ENCODE measurements around the gene PHF1. TPM values are rescaled to one million over a fixed set of nuclear protein-coding genes. Genes with fewer than 3 reads are reported as not detected.
A peak's percentile ranks its signal among the peaks of the same experiment; 100 is the strongest.

Gene PHF1
- total and polyA plus RNA-seq, 10 donors: 83.0 to 181 (median 105) TPM

GRCh38 chr6:33425668-33426577, 15.1 kb downstream of the PHF1 start:
- Histone ChIP-seq H3K27me3 (replicated peaks in 1 of 7) (no peaks in the 10 kb centered on the region), H3K36me3 (no peaks in the 10 kb centered on the region), H3K9me3 (no peaks in the 10 kb centered on the region), H3K27ac (peak overlapping the region; percentile 73 to 96 (median 90)), H3K4me1 (peaks cover 24 to 64% (median 56%) of the 10 kb centered on the region in 6 donors), H3K4me3 (peak overlapping the region; percentile 49 to 87 (median 59))
- peak; percentile 89 to 91 (median 90) for TF ChIP-seq POLR2AphosphoS5 (IDR thresholded peaks at IDR 0.05)
- TF ChIP-seq CTCF (IDR thresholded peaks at IDR 0.05 in 8 of 11, conservative IDR thresholded peaks at IDR 0.05 in 3 of 11): peak; percentile 7 to 76 (median 51)
- TF ChIP-seq POLR2A (IDR thresholded peaks at IDR 0.05): peak in 2 of 3 donors; percentile 19 to 21
- intact Hi-C loops (cut with DNase I; ENCODE audit: low total_unique reads): no loop called here
- DNase-seq: peak; percentile 95
- WGBS, 5 donors: 1 to 3% (median 1%) methylated on average over 27 to 43 of the region's 43 CpGs

- H3K27me3 ChIP-seq (replicated peaks in 1 of 7): no peaks in the 10 kb centered on the region
- intact Hi-C loops (cut with DNase I; ENCODE audit: low total_unique reads): no loop called here
- no peaks in the 10 kb centered on the region for H3K9me3 ChIP-seq
- 2 to 7% (median 5%) methylated on average over 12 of the region's 12 CpGs for WGBS, 5 donors
- H3K4me1 ChIP-seq: peaks cover 33 to 73% (median 66%) of the 10 kb centered on the region in 6 donors
- H3K27ac ChIP-seq: peak overlapping the region; percentile 73 to 96 (median 90)
- H3K36me3 ChIP-seq: no peaks in the 10 kb centered on the region
- peak overlapping the region; percentile 49 to 87 (median 59) for H3K4me3 ChIP-seq
- TF ChIP-seq POLR2A (IDR thresholded peaks at IDR 0.05): no peak
- DNase-seq: no peak
Measured at GRCh38 chr6:33426590-33427511, 16.0 kb downstream of the PHF1 start.

GRCh38 chr6:33427585-33428223, 16.9 kb downstream of the PHF1 start:
- H3K27me3 ChIP-seq (replicated peaks in 1 of 7): no peaks in the 10 kb centered on the region
- peak overlapping the region; percentile 65 to 96 (median 90) for H3K27ac ChIP-seq
- H3K36me3 ChIP-seq: no peaks in the 10 kb centered on the region
- peak overlapping the region; percentile 40 to 87 (median 52) for H3K4me3 ChIP-seq
- DNase-seq: peak; percentile 93
- TF ChIP-seq CTCF (IDR thresholded peaks at IDR 0.05 in 8 of 11, conservative IDR thresholded peaks at IDR 0.05 in 3 of 11) (no peak), POLR2A (IDR thresholded peaks at IDR 0.05) (no peak), POLR2AphosphoS5 (IDR thresholded peaks at IDR 0.05) (no peak)
- intact Hi-C loops (cut with DNase I; ENCODE audit: low total_unique reads): no loop called here
- WGBS, 5 donors: 0 to 1% (median 1%) methylated on average over 8 to 78 of the region's 79 CpGs
- peaks cover 34 to 82% (median 74%) of the 10 kb centered on the region in 6 donors for H3K4me1 ChIP-seq
- H3K9me3 ChIP-seq: no peaks in the 10 kb centered on the region
